Occipital lobe (tissue), 2 donors: Measurements from ENCODE around the gene FAM90A1. TPM values are rescaled to one million over a fixed set of nuclear protein-coding genes. Genes with fewer than 3 reads are reported as not detected.
"Not testable (repeated sequence)": the region's sequence is repeated elsewhere in the genome, so short reads cannot be mapped to it uniquely, and the experiment has no call there.

Experiments
- DNase-seq: peaks from one replicate; lab custom pipeline; 2025; lab: John Stamatoyannopoulos, UW
- total RNA-seq: library from RNA; depleted of rRNA; stranded (reverse); fragments of >200 nt; gene quantifications from one replicate; pipeline ENCODE4 v1.2.3, GENCODE V29; 2014

Gene FAM90A1
- 0.16 TPM for total RNA-seq

GRCh38 chr12:8226992-8227731, at the start of gene FAM90A1:
FAM90A1 (minus strand) TSS chr12:8227618; CDS start chr12:8224832, 2,786 bp downstream.
- peak; percentile 7 for DNase-seq

GRCh38 chr12:8276397-8276796, 49.0 kb upstream of the FAM90A1 start:
- not testable (repeated sequence) for DNase-seq

GRCh38 chr12:8266706-8267105, 39.3 kb upstream of the FAM90A1 start:
- DNase-seq = not testable (repeated sequence)

GRCh38 chr12:8264236-8264635, 36.8 kb upstream of the FAM90A1 start:
- DNase-seq = not testable (repeated sequence)

- not testable (repeated sequence) for DNase-seq
Observed at GRCh38 chr12:8261111-8261554, 33.7 kb upstream of the FAM90A1 start.

GRCh38 chr12:8256356-8256755, 28.9 kb upstream of the FAM90A1 start:
- not testable (repeated sequence) for DNase-seq

GRCh38 chr12:8254705-8255104, 27.3 kb upstream of the FAM90A1 start:
- not testable (repeated sequence) for DNase-seq

GRCh38 chr12:8252056-8252818, 24.8 kb upstream of the FAM90A1 start:
- DNase-seq = not testable (repeated sequence)

- not testable (repeated sequence) for DNase-seq
Observed at GRCh38 chr12:8251616-8252015, 24.2 kb upstream of the FAM90A1 start.

GRCh38 chr12:8246941-8247535, 19.6 kb upstream of the FAM90A1 start:
- not testable (repeated sequence) for DNase-seq

- not testable (repeated sequence) for DNase-seq
Observed at GRCh38 chr12:8243682-8244161, 16.3 kb upstream of the FAM90A1 start.

- DNase-seq = peak; percentile 97
Observed at GRCh38 chr12:8242880-8243681, 15.7 kb upstream of the FAM90A1 start.

GRCh38 chr12:8242622-8242879, 15.1 kb upstream of the FAM90A1 start:
- not testable (repeated sequence) for DNase-seq

GRCh38 chr12:8241917-8242621, 14.7 kb upstream of the FAM90A1 start:
- DNase-seq = not testable (repeated sequence)

GRCh38 chr12:8240340-8241114, 13.1 kb upstream of the FAM90A1 start:
- DNase-seq = not testable (repeated sequence)

- not testable (repeated sequence) for DNase-seq
Observed at GRCh38 chr12:8237031-8237430, 9.6 kb upstream of the FAM90A1 start.

- not testable (repeated sequence) for DNase-seq
Observed at GRCh38 chr12:8235316-8236157, 8.1 kb upstream of the FAM90A1 start.

- DNase-seq = not testable (repeated sequence)
Observed at GRCh38 chr12:8234746-8235145, 7.3 kb upstream of the FAM90A1 start.
